GM12878 (cell line): ENCODE results near the gene RIMS1. TPM values are rescaled to one million over a fixed set of nuclear protein-coding genes. Genes with fewer than 3 reads are reported as not detected.

Experiments
- ATAC-seq: fragments of 200-7000 bp; cut with Tn5 transposase; 3 replicates; pipeline ENCODE4 v1.9.1; 2020; ENCODE audit warnings: mild to moderate bottlenecking, moderate library complexity
- BruUV-seq: library from RNA; stranded (reverse); fragments of 400-500 nt; replicated peaks from 2 replicates; lab custom pipeline; 2021; lab: Mats Ljungman, UMichigan
- CTCF ChIA-PET: fragments of 300-600 bp; sonication (Branson Sonifier 250); formaldehyde crosslinking; extraction: SDS; loops from one replicate; lab custom pipeline; 2021; ENCODE audit warnings: inconsistent platforms; lab: Yijun Ruan, JAX
- POLR2A ChIA-PET: fragments of 350-600 bp; formaldehyde crosslinking; extraction: SDS; loops from one replicate; lab custom pipeline; 2021; ENCODE audit warnings: inconsistent platforms; lab: Charles Lee
- RAD21 ChIA-PET: fragments of 300-600 bp; sonication (Branson Sonifier 250); formaldehyde crosslinking; loops from one replicate; lab custom pipeline; 2023; ENCODE audit warnings: antibody characterized with exemption; ENCODE audit not compliant: unreplicated experiment; lab: Charles Lee
- SMC1A ChIA-PET: fragments of 300-600 bp; sonication (Branson Sonifier 250); formaldehyde crosslinking; loops from one replicate; lab custom pipeline; 2023; ENCODE audit not compliant: unreplicated experiment, uncharacterized antibody; lab: Charles Lee
- DNase-seq: peaks from one replicate; pipeline ENCODE4 v3.0.0-alpha.2; 2011; ENCODE audit warnings: low read depth, low spot score
- FAIRE-seq: peaks from 3 replicates; lab custom pipeline; 2011; peaks lifted over from hg19 to GRCh38; lab: Jason Lieb, UNC
- H2AFZ ChIP-seq: 2 replicates; pipeline ENCODE4 v1.6.0; 2011; ENCODE audit warnings: low read depth, low read length, control low read depth; ENCODE audit not compliant: control insufficient read depth
- H3K27ac ChIP-seq: 2 replicates; pipeline ENCODE4 v1.5.1; 2011; ENCODE audit warnings: control low read depth; ENCODE audit not compliant: control insufficient read depth, insufficient read depth
- H3K27me3 ChIP-seq, 2 experiments: replicated peaks in 1 of 2; 2 replicates each; pipeline versions ENCODE4 v1.6.0 to v1.6.1; 2011; ENCODE audit warnings: low read length in 1 of 2; ENCODE audit not compliant: control insufficient read depth in 2 of 2, insufficient read depth in 2 of 2
- H3K36me3 ChIP-seq, 2 experiments: 2 replicates each; pipeline ENCODE4 v1.5.1; 2011; ENCODE audit warnings: low read length in 1 of 2; ENCODE audit not compliant: control insufficient read depth in 2 of 2, insufficient read depth in 2 of 2
- H3K4me1 ChIP-seq: 2 replicates; pipeline ENCODE4 v1.6.1; 2011; ENCODE audit warnings: mild to moderate bottlenecking, low read length, moderate library complexity, mixed read lengths; ENCODE audit not compliant: control insufficient read depth, insufficient read depth
- H3K4me2 ChIP-seq: 2 replicates; pipeline ENCODE4 v1.6.0; 2011; ENCODE audit warnings: control low read depth; ENCODE audit not compliant: control insufficient read depth, insufficient read depth
- H3K4me3 ChIP-seq: fragments of 200-600 bp; sonication (generic); 2 replicates; pipeline ENCODE4 v1.5.1; 2016
- H3K79me2 ChIP-seq: 2 replicates; pipeline ENCODE4 v1.6.0; 2011; ENCODE audit warnings: low read length; ENCODE audit not compliant: control insufficient read depth, insufficient read depth
- H3K9ac ChIP-seq: 2 replicates; pipeline ENCODE4 v1.8.0; 2011; ENCODE audit warnings: low read length, control low read depth, mixed read lengths; ENCODE audit not compliant: control insufficient read depth, insufficient read depth
- H3K9me3 ChIP-seq: replicated peaks from 3 replicates; pipeline ENCODE4 v1.5.1; 2011; ENCODE audit warnings: mild to moderate bottlenecking, low read length; ENCODE audit not compliant: control insufficient read depth, insufficient read depth
- H4K20me1 ChIP-seq: 2 replicates; pipeline ENCODE4 v1.6.0; 2011; ENCODE audit not compliant: control insufficient read depth, insufficient read depth
- HSF1 ChIP-seq: fragments of 150-350 bp; IDR thresholded peaks from 2 replicates; pipeline ENCODE4 v1.6.1; 2014; ENCODE audit warnings: mild to moderate bottlenecking, low read depth, low read length
- JUNB ChIP-seq: IDR thresholded peaks from 2 replicates; pipeline ENCODE4 v1.6.1; 2016; ENCODE audit warnings: antibody characterized with exemption, mild to moderate bottlenecking
- KDM1A ChIP-seq: fragments of 200-600 bp; sonication (generic); IDR thresholded peaks from 2 replicates; pipeline ENCODE4 v1.6.1; 2016; ENCODE audit warnings: borderline replicate concordance
- LARP7 ChIP-seq: fragments of 450-650 bp; IDR thresholded peaks from 2 replicates; pipeline ENCODE4 v1.6.1; 2017; ENCODE audit warnings: mild to moderate bottlenecking
- RAD21 ChIP-seq: IDR thresholded peaks from 2 replicates; pipeline ENCODE4 v1.6.1; 2011; ENCODE audit warnings: mild to moderate bottlenecking, low read depth, low read length, moderate library complexity; ENCODE audit not compliant: insufficient read depth
- REST ChIP-seq: IDR thresholded peaks from 2 replicates; pipeline ENCODE4 v1.6.1; 2012; ENCODE audit warnings: mild to moderate bottlenecking, low read depth, low read length
- ZNF274 ChIP-seq: IDR thresholded peaks from one replicate; pipeline ENCODE4 v1.8.0; 2011; ENCODE audit not compliant: insufficient read length, insufficient read depth
- WGBS: methylation state at CpG from one replicate; pipeline ENCODE4 v1.1.6; 2016; ENCODE audit warnings: low lambda C conversion rate; ENCODE audit not compliant: insufficient replicate concordance, insufficient coverage; ENCODE audit errors: missing lambda C conversion rate; 5-methylcytosine and 5-hydroxymethylcytosine counted together
- in situ Hi-C: fragments of 300-500 bp; cut with MboI; formaldehyde crosslinking; loops from 9 replicates; pipeline ENCODE4 v1.14.3; 2018; ENCODE audit warnings: mixed read lengths
- intact Hi-C: fragments of 100-400 bp; cut with micrococcal nuclease; formaldehyde crosslinking; loops from one replicate; pipeline ENCODE4 v1.14.2; 2022; ENCODE audit not compliant: unreplicated experiment
- polyA plus RNA-seq, 11 experiments: library from polyadenylated mRNA; depleted of rRNA in 4 of 11; unstranded in 6 of 11; stranded (reverse) in 5 of 11; fragments of >200 nt; fragmentation: Nextera tagmentation in 4 of 11; fragmentation: Illumina TruSeq in 1 of 11; extraction: Ambion mirVana in 4 of 11; extraction: Trizol in 1 of 11; gene quantifications; 1 replicate in 1 of 11; 2 replicates in 10 of 11; pipeline versions ENCODE4 v1.2.1 to v1.2.3, GENCODE V29; 2011 to 2016; ENCODE audit warnings: inconsistent platforms in 2 of 11, missing spikeins in 2 of 11, low read depth in 1 of 11
- total RNA-seq, 4 experiments: library from RNA; depleted of rRNA in 3 of 4; stranded (reverse); fragments of >200 nt in 3 of 4; fragmentation: Illumina TruSeq in 1 of 4; extraction: Trizol in 1 of 4; gene quantifications; 2 replicates each; pipeline versions ENCODE4 v1.2.1 to v1.2.3, GENCODE V29; 2013 to 2021

Gene RIMS1
- total and polyA plus RNA-seq, 10 of the 15 experiments (the other 5 are each of a cell fraction or from before 2014, with no cell fraction given) = 0.05 to 0.76 (median 0.23) TPM

GRCh38 chr6:72262254-72262653, 375.9 kb downstream of the RIMS1 start:
- Histone ChIP-seq H3K4me1 (no peaks in the 10 kb centered on the region), H3K4me3 (no peak overlapping the region), H3K4me2 (no peak overlapping the region), H3K9me3 (no peaks in the 10 kb centered on the region), H4K20me1 (no peaks in the 10 kb centered on the region), H3K9ac (no peak overlapping the region), H2AFZ (no peak overlapping the region), H3K27me3 (no peaks in the 10 kb centered on the region), H3K27ac (no peak overlapping the region), H3K36me3 (no peaks in the 10 kb centered on the region), H3K79me2 (no peaks in the 10 kb centered on the region)
- DNase-seq (no peak), FAIRE-seq (no peak), ATAC-seq (no peak)
- SMC1A ChIA-PET = interaction anchor here (1.1 to 1.2 kb wide), 2 partner anchors 10 to 46 kb away, joined by 3 read pairs; no protein-coding TSS in a partner anchor
- in situ Hi-C loops (no loop called here), intact Hi-C loops (no loop called here)
- no TSS peak for BruUV-seq
- POLR2A ChIA-PET = no interaction called here
- RAD21 ChIA-PET = no interaction called here
- TF ChIP-seq LARP7 (no peak), RAD21 (no peak), ZNF274 (no peak), KDM1A (no peak), REST (no peak), HSF1 (no peak), JUNB (no peak)
- 1% methylated on average over 4 of the region's 4 CpGs for WGBS
- CTCF ChIA-PET = no interaction called here
